Epithelial cell of esophagus (primary cell): ENCODE results near the gene ENDOU.

Experiments used
- DNase-seq: peaks from one replicate; pipeline ENCODE4 v3.0.0; 2010; ENCODE audit warnings: low read depth
- H3K4me3 ChIP-seq: 2 replicates; pipeline ENCODE4 v1.5.1; 2011; ENCODE audit warnings: mild to moderate bottlenecking, low read length, control low read depth
- CTCF ChIP-seq: IDR thresholded peaks from 2 replicates; pipeline ENCODE4 v1.5.1; 2011; ENCODE audit warnings: low read depth, mild to moderate bottlenecking, low read length, control low read depth, inconsistent platforms; ENCODE audit not compliant: insufficient read depth; ENCODE audit errors: missing control alignments

Gene ENDOU

GRCh38 chr12:47732504-47732903 is 7.2 kb upstream of the ENDOU start:
- DNase-seq, result no peak
- TF ChIP-seq CTCF, result no peak
- H3K4me3 ChIP-seq, result no peak overlapping the region

GRCh38 chr12:47731723-47732122 is 6.4 kb upstream of the ENDOU start:
- no peak for DNase-seq
- H3K4me3 ChIP-seq, result no peak overlapping the region
- no peak for TF ChIP-seq CTCF

- no peak for TF ChIP-seq CTCF
- H3K4me3 ChIP-seq, result no peak overlapping the region
- no peak for DNase-seq
Measured at GRCh38 chr12:47730341-47730744, 5.1 kb upstream of the ENDOU start.

- DNase-seq, result peak; percentile 43
- no peak overlapping the region for H3K4me3 ChIP-seq
- no peak for TF ChIP-seq CTCF
Measured at GRCh38 chr12:47729233-47729632, 3.9 kb upstream of the ENDOU start.

GRCh38 chr12:47725893-47726292 is 603 bp upstream of the ENDOU start:
- no peak overlapping the region for H3K4me3 ChIP-seq
- TF ChIP-seq CTCF, result no peak
- peak; percentile 61 for DNase-seq

GRCh38 chr12:47722941-47723631 is 2.2 kb downstream of the ENDOU start:
- H3K4me3 ChIP-seq, result no peak overlapping the region
- DNase-seq, result peak; percentile 72
- TF ChIP-seq CTCF, result no peak
